Measurements from ENCODE around the gene RGSL1.

GRCh38 chr1:182556279-182556678, 106.3 kb downstream of the RGSL1 start:
- TF ChIP-seq CTCF (IDR thresholded peaks at IDR 0.05; ENCODE audit: insufficient read depth, low read length, poor library complexity, severe bottlenecking) (no peak), EZH2phosphoT487 (conservative IDR thresholded peaks at IDR 0.05; ENCODE audit: low read length) (no peak)
